ENCODE results near the gene TADA2A.

The TADA2A gene

GRCh38 chr17:37406635-37407461 lies at the start of gene TADA2A, which contains the start of gene ACACA:
Gene TADA2A (plus strand): TSS chr17:37406886. CDS start chr17:37411366, 4,480 bp downstream.
Gene ACACA (minus strand): TSS chr17:37406836. CDS start chr17:37406299, 537 bp downstream.
- no peaks in the 10 kb centered on the region for H4K20me1 ChIP-seq (ENCODE audit: insufficient read depth)
- H3K4me1 ChIP-seq (ENCODE audit: low read depth, poor library complexity, severe bottlenecking) = peaks cover 24% of the 10 kb centered on the region
- H3K79me2 ChIP-seq (ENCODE audit: insufficient read depth, low read depth) = peaks cover 51% of the 10 kb centered on the region
- H3K9ac ChIP-seq = peak within 1 kb of the TSS; percentile 92
- H3K36me3 ChIP-seq (ENCODE audit: insufficient read depth) = no peaks in the 10 kb centered on the region; the same call in 1 of the 2 replicates
- H3K27ac ChIP-seq = peak within 1 kb of the TSS; percentile 84
- H3K4me3 ChIP-seq (IDR thresholded peaks at IDR 0.05; ENCODE audit: insufficient read depth, low read depth, low read length) = no peak within 1 kb of the TSS
- TF ChIP-seq CTCF (conservative IDR thresholded peaks at IDR 0.05; ENCODE audit: low read depth, low read length) = no peak
- peak within 1 kb of the TSS; percentile 90 for H3K4me2 ChIP-seq
- peak within 1 kb of the TSS; percentile 89 for H2AFZ ChIP-seq (ENCODE audit: low read depth)
- no peaks in the 10 kb centered on the region for H3K27me3 ChIP-seq (ENCODE audit: insufficient read depth, low read depth)

- TF ChIP-seq CTCF (conservative IDR thresholded peaks at IDR 0.05; ENCODE audit: low read depth, low read length) = no peak
- peak overlapping the region; percentile 48 for H3K27ac ChIP-seq
- H4K20me1 ChIP-seq (ENCODE audit: insufficient read depth) = peaks cover 14% of the 10 kb centered on the region
- no peaks in the 10 kb centered on the region for H3K27me3 ChIP-seq (ENCODE audit: insufficient read depth, low read depth)
- H3K4me3 ChIP-seq (IDR thresholded peaks at IDR 0.05; ENCODE audit: insufficient read depth, low read depth, low read length) = peak overlapping the region; percentile 73
- no peaks in the 10 kb centered on the region; the same call in 1 of the 2 replicates for H3K36me3 ChIP-seq (ENCODE audit: insufficient read depth)
- H3K9ac ChIP-seq = peak overlapping the region; percentile 93
- H3K4me1 ChIP-seq (ENCODE audit: low read depth, poor library complexity, severe bottlenecking) = peaks cover 30% of the 10 kb centered on the region
- H3K79me2 ChIP-seq (ENCODE audit: insufficient read depth, low read depth) = peaks cover 53% of the 10 kb centered on the region
- H2AFZ ChIP-seq (ENCODE audit: low read depth) = peak overlapping the region; percentile 82
- peak overlapping the region; percentile 90 for H3K4me2 ChIP-seq
Observed at GRCh38 chr17:37358098-37358829, 48.4 kb upstream of the TADA2A start.

GRCh38 chr17:37358830-37359681 lies 47.6 kb upstream of the TADA2A start:
- H3K9ac ChIP-seq = peak overlapping the region; percentile 93
- peaks cover 46% of the 10 kb centered on the region for H3K79me2 ChIP-seq (ENCODE audit: insufficient read depth, low read depth)
- H3K4me1 ChIP-seq (ENCODE audit: low read depth, poor library complexity, severe bottlenecking) = peaks cover 30% of the 10 kb centered on the region
- H3K4me2 ChIP-seq = peak overlapping the region; percentile 90
- H4K20me1 ChIP-seq (ENCODE audit: insufficient read depth) = peaks cover 14% of the 10 kb centered on the region; the same call in 1 of the 2 replicates
- peak overlapping the region; percentile 82 for H2AFZ ChIP-seq (ENCODE audit: low read depth)
- peak overlapping the region; percentile 48 for H3K27ac ChIP-seq
- no peak for TF ChIP-seq CTCF (conservative IDR thresholded peaks at IDR 0.05; ENCODE audit: low read depth, low read length)
- H3K27me3 ChIP-seq (ENCODE audit: insufficient read depth, low read depth) = no peaks in the 10 kb centered on the region
- H3K4me3 ChIP-seq (IDR thresholded peaks at IDR 0.05; ENCODE audit: insufficient read depth, low read depth, low read length) = peak overlapping the region; percentile 73
- H3K36me3 ChIP-seq (ENCODE audit: insufficient read depth) = no peaks in the 10 kb centered on the region; the same call in 1 of the 2 replicates

GRCh38 chr17:37359682-37360188 lies 47.0 kb upstream of the TADA2A start:
- H2AFZ ChIP-seq (ENCODE audit: low read depth) = peak overlapping the region; percentile 82
- H3K4me1 ChIP-seq (ENCODE audit: low read depth, poor library complexity, severe bottlenecking) = peaks cover 30% of the 10 kb centered on the region
- no peak for TF ChIP-seq CTCF (conservative IDR thresholded peaks at IDR 0.05; ENCODE audit: low read depth, low read length)

More at GRCh38 chr17:37359682-37360188, 47.0 kb upstream of the TADA2A start:
- peaks cover 40% of the 10 kb centered on the region for H3K79me2 ChIP-seq (ENCODE audit: insufficient read depth, low read depth)
- H4K20me1 ChIP-seq (ENCODE audit: insufficient read depth) = peaks cover 14% of the 10 kb centered on the region; the same call in 1 of the 2 replicates
- peak overlapping the region; percentile 93; the same call in 1 of the 2 replicates for H3K9ac ChIP-seq
- no peaks in the 10 kb centered on the region for H3K36me3 ChIP-seq (ENCODE audit: insufficient read depth)
- H3K4me2 ChIP-seq = peak overlapping the region; percentile 43; the same call in 1 of the 2 replicates
- no peak overlapping the region for H3K27ac ChIP-seq
- H3K27me3 ChIP-seq (ENCODE audit: insufficient read depth, low read depth) = no peaks in the 10 kb centered on the region
- H3K4me3 ChIP-seq (IDR thresholded peaks at IDR 0.05; ENCODE audit: insufficient read depth, low read depth, low read length) = no peak overlapping the region

Data from KMS-11 (cell line).